Measurements from ENCODE around the gene LRRC56.

- TF ChIP-seq POLR2A (IDR thresholded peaks at IDR 0.05; ENCODE audit: insufficient read depth in 1 of 2, low read depth in 2 of 2, low read length in 2 of 2): no peak
- no peak for TF ChIP-seq THRA (CRISPR knock-in tag; IDR thresholded peaks at IDR 0.05; ENCODE audit: borderline replicate concordance)
- no peak for TF ChIP-seq ARNT (IDR thresholded peaks at IDR 0.05)
- TF ChIP-seq FOXJ3 (CRISPR knock-in tag; IDR thresholded peaks at IDR 0.05; ENCODE audit: borderline replicate concordance): no peak
- TF ChIP-seq CTCF (CRISPR knock-in tag; IDR thresholded peaks at IDR 0.05): no peak
- TF ChIP-seq ZNF256 (CRISPR knock-in tag; conservative IDR thresholded peaks at IDR 0.05): no peak
- TF ChIP-seq TRIM24 (CRISPR knock-in tag; IDR thresholded peaks at IDR 0.05): no peak
- TF ChIP-seq CEBPB (IDR thresholded peaks at IDR 0.05; ENCODE audit: borderline replicate concordance, low read depth, low read length): no peak
Observed at GRCh38 chr11:516400-516799, 20.9 kb upstream of the LRRC56 start.
